A375 (cell line): Measurements from ENCODE around the gene MAGEL2. TPM values are rescaled to one million over a fixed set of nuclear protein-coding genes. Genes with fewer than 3 reads are reported as not detected.

ENCODE experiments used
- total RNA-seq: library from RNA; depleted of rRNA; stranded (reverse); fragments of >200 nt; shearing (Covaris generic); gene quantifications from 2 replicates; pipeline ENCODE4 v1.2.3, GENCODE V29; 2014; rRNA removed

The MAGEL2 gene
- 0.08 and 0.15 TPM in 2 replicates for total RNA-seq

GRCh38 chr15:23647421-23648370, at the start of gene MAGEL2:
TSS of gene MAGEL2 (minus strand) at chr15:23647867. CDS start at chr15:23647742, 125 bp downstream.

GRCh38 chr15:23687143-23687470, 39.4 kb upstream of the MAGEL2 start, which contains the start of gene NDN:
TSS of gene NDN (minus strand) at chr15:23687305. CDS start at chr15:23687217, 88 bp downstream.

Other genes with a start within 250 kb of the MAGEL2 start
- gene GOLGA6L2, start 200.6 kb downstream of the MAGEL2 start, total RNA-seq, result not detected in 2 replicates
- 9.4 and 13.0 TPM in 2 replicates for gene MKRN3, start 82.2 kb downstream of the MAGEL2 start, total RNA-seq
- gene NDN, start 39.4 kb upstream of the MAGEL2 start, total RNA-seq, result 23.5 and 24.9 TPM in 2 replicates